Amygdala (tissue), 56 donors: ENCODE data around the gene CFAP20DC.
"Not testable (repeated sequence)": the region's sequence is repeated elsewhere in the genome, so short reads cannot be mapped to it uniquely, and the experiment has no call there.

Experiments used
- DNase-seq, 56 donors: peaks; one replicate each; lab custom pipeline; 2025; lab: John Stamatoyannopoulos, UW

The CFAP20DC gene

GRCh38 chr3:58707390-58707930, 342.4 kb downstream of the CFAP20DC start:
- DNase-seq: no peak

- no peak for DNase-seq
These were observed 343.2 kb downstream of the CFAP20DC start for GRCh38 chr3:58706395-58707167.

GRCh38 chr3:58704745-58705144, 345.1 kb downstream of the CFAP20DC start:
- DNase-seq: no peak

DNA sequence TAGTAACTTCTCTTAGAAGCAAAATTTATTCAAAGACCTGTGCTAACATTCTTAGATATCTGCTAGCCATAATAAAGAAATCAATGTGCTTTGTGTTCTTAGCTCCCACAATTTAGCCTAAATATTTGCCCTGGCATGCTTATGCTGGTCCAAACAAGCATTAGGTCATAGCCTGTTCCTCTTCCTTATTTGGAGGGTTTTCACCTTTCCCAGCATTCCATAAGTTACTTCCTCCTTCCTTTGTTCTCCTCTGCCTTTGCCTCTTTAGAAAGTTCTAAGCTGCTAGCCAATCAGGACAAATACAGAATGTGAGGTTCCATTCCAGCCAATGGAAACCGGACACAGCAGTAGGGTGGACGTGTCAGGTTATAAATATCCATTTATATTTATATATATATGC, 345.5 kb downstream of the CFAP20DC start:
- DNase-seq: not testable (repeated sequence)

- DNase-seq: no peak
These were observed 351.6 kb downstream of the CFAP20DC start for GRCh38 chr3:58698246-58698645.

- no peak for DNase-seq
These were observed 352.3 kb downstream of the CFAP20DC start for GRCh38 chr3:58697561-58697960.

DNA sequence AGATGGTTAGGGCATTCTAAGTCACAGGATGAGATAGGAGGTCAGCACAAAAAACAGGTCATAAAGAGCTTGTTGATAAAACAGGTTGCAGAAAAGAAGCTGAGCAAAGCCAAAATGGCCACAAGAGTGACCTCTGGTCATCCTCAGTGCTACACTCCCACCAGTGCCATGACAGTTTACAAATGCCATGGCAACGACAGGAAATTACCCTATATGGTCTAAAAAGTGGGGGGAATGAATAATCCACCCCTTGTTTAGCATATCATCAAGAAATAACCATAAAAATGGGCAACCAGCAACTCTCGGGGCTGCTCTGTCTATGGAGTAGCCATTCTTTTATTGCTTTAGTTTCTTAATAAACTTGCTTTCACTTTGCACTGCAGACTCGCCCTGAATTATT, 353.0 kb downstream of the CFAP20DC start:
- not testable (repeated sequence) for DNase-seq

DNA sequence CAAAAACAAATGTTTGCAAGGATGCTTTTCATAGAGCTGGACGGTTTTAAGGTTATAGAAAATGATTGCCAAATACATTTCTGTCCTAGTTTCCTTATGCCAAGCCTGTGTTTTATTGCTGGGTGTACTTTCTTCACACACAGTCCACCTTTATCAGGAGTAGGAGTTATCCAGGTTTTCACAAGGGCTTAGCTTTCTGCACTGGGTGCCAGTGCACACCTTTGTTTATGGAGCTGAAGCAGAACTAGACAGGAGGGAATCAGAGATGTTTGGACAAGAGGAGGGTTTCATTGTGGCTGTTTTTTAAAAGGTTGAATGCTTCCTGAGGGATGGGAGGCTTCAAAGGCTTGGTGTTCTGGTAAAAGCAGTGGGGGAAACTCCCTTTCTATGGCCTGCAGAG, 353.7 kb downstream of the CFAP20DC start:
- no peak for DNase-seq

DNA sequence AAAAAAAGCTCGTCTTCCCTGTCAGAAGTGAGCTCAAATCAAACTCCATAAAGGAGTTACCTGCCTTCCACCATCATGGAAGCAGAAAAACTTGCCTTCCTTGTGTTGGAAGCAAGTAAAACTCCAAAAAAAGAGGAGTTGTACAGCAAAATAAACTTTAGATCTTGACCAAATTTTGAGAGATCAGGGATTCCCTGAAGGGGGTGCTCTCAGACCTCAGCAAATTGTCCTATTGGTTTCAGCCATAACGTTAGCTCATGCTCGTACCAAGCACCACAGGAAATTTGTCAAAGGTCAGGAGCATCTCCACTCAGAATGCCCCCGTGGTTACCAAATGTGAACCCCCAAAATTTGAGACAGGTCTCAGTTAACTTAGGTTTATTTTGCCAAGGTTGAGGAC, 354.5 kb downstream of the CFAP20DC start:
- DNase-seq: not testable (repeated sequence)

DNA sequence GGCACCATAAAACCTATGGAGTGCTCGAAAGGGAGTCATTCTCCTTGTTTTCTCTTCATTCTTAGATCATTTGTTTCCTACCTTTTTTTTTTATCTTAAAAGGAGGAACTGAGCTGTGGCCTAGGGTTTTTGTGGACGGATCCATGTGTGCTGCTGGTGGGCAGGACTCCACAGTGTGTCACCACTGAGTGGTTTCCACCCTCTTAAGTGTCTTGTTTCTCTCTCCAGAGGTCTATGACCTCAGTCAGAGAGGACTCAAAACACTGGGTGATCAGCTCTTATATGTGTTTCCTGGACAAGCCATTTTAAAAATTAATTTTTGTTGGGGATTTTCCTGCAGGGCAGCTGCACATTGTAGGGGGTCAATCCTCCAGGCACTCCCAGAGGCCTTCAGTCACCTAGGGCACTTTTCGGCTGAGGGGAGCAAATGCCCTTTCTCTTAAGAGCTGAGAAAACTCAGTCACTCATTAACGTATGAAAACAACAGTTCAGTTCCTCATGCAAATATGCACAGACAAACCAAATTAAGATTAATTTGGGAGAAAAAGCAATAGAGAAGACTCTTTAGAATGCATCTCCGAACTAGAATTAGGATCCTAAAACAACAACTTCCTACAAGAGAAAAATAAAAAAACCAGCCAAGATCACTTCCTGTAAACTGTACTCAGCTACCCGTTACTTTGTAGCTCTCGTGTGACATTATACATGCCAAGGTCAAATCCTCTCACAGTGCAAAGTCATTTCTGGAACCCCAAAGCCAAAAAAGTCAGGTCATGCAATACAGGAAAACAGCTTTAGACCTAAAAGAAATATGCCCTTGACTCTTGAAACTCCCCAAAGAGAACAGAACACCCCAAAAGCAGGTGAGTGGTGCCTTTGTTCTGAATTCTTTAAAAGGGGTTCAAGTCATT, 355.6 kb downstream of the CFAP20DC start:
- DNase-seq: no peak

DNA sequence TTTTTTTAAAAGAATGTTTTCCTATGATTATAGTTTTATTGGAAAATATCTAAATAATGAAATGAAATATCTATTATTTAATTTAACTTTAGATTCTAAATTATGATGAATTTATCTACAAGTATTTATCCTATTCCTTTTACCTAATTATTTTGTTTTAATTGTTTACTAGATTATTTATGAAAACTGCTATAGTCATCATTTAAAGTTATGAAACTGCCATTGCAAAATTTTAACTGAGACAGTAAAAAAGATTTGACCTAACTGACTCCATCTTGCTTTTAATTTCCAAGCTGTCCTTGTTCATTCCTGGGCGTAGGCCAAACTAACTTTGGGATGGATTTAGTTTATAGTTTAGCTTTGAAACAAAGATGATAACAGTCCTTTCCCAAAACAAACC, 357.3 kb downstream of the CFAP20DC start:
- DNase-seq: no peak
